Lung (tissue), 12 donors: ENCODE results near the gene RCL1. TPM values are rescaled to one million over a fixed set of nuclear protein-coding genes. Genes with fewer than 3 reads are reported as not detected.
"Not testable (repeated sequence)": the region's sequence is repeated elsewhere in the genome, so short reads cannot be mapped to it uniquely, and the experiment has no call there.

Source experiments
- ATAC-seq: fragments of 200-7000 bp; cut with Tn5 transposase; one replicate; pipeline ENCODE4 v1.9.1; 2020; ENCODE audit warnings: moderate number of reproducible peaks; ENCODE audit not compliant: insufficient read depth, low FRiP score
- DNase-seq, 3 donors: peaks; one replicate each; pipeline ENCODE4 v3.0.0-alpha.2; 2013 to 2017
- H3K27ac ChIP-seq, 2 donors: one replicate each; pipeline ENCODE4 v1.5.1; 2013; ENCODE audit warnings: mild to moderate bottlenecking in 2 of 2, moderate library complexity in 2 of 2, control low read depth in 1 of 2, inconsistent platforms in 1 of 2, low read depth in 1 of 2, low read length in 1 of 2
- H3K27me3 ChIP-seq, 3 donors: one replicate each; pipeline ENCODE4 v1.5.1; 2013; ENCODE audit warnings: low read length in 2 of 3; ENCODE audit not compliant: control insufficient read depth in 3 of 3, insufficient read depth in 3 of 3
- H3K36me3 ChIP-seq, 4 donors: one replicate each; pipeline ENCODE4 v1.5.1; 2013; ENCODE audit warnings: low read length in 4 of 4, mild to moderate bottlenecking in 1 of 4, moderate library complexity in 1 of 4; ENCODE audit not compliant: control insufficient read depth in 4 of 4, insufficient read depth in 4 of 4
- H3K4me1 ChIP-seq, 5 donors: one replicate each; pipeline ENCODE4 v1.5.1; 2013; ENCODE audit warnings: low read length in 5 of 5, mild to moderate bottlenecking in 2 of 5, moderate library complexity in 1 of 5; ENCODE audit not compliant: control insufficient read depth in 5 of 5, insufficient read depth in 5 of 5
- H3K4me3 ChIP-seq: one replicate; pipeline ENCODE4 v1.5.1; 2013; ENCODE audit warnings: mild to moderate bottlenecking, control low read depth, moderate library complexity
- H3K9ac ChIP-seq, 2 donors: one replicate each; pipeline ENCODE4 v1.5.1; 2013; ENCODE audit warnings: low read length in 2 of 2, control low read depth in 1 of 2; ENCODE audit not compliant: insufficient read depth in 1 of 2
- H3K9me3 ChIP-seq, 4 donors: one replicate each; pipeline ENCODE4 v1.5.1; 2013; ENCODE audit warnings: low read length in 3 of 4, mild to moderate bottlenecking in 1 of 4, moderate library complexity in 1 of 4; ENCODE audit not compliant: control insufficient read depth in 4 of 4, insufficient read depth in 3 of 4
- WGBS, 2 donors: extraction: QIAGEN DNeasy Blood & Tissue Kit; methylation state at CpG; one replicate each; pipeline ENCODE4 v1.1.7; 2013; 5-methylcytosine and 5-hydroxymethylcytosine counted together
- polyA plus RNA-seq, 2 donors: library from polyadenylated mRNA; stranded (reverse); fragments of 200-250 nt; gene quantifications; one replicate each; pipeline ENCODE4 v1.2.1, GENCODE V29; 2013
- total RNA-seq, 2 donors: library from RNA; depleted of rRNA in 1 of 2; stranded (reverse); fragments of >200 nt in 1 of 2; gene quantifications; one replicate each; pipeline ENCODE4 v1.2.1, GENCODE V29; 2014 to 2021
- TF ChIP-seq, protein P1 (sequence below): IDR thresholded peaks from 2 replicates; pipeline ENCODE4 v1.5.1; 2012; ENCODE audit warnings: mild to moderate bottlenecking; ENCODE audit errors: control extremely low read depth, extremely low read depth
- donor health status: control.
- donor health status: control.
- donor health status: Bipolar disorder and iron deficiency.
- donor health status: healthy.
- donor health status: DM: yes; HTN: yes; CAD: no.

RCL1 gene
- total and polyA plus RNA-seq, 4 donors, result 14.8 to 62.2 (median 23.4) TPM

GRCh38 chr9:4793459-4794395 lies 983 bp downstream of the RCL1 start:
- ATAC-seq (no peak), DNase-seq (peak in 1 of 3 donors; percentile 2)
- H3K4me1 ChIP-seq, result peaks cover 6 to 17% (median 7%) of the 10 kb centered on the region in 5 donors
- TF ChIP-seq, protein P1, sequence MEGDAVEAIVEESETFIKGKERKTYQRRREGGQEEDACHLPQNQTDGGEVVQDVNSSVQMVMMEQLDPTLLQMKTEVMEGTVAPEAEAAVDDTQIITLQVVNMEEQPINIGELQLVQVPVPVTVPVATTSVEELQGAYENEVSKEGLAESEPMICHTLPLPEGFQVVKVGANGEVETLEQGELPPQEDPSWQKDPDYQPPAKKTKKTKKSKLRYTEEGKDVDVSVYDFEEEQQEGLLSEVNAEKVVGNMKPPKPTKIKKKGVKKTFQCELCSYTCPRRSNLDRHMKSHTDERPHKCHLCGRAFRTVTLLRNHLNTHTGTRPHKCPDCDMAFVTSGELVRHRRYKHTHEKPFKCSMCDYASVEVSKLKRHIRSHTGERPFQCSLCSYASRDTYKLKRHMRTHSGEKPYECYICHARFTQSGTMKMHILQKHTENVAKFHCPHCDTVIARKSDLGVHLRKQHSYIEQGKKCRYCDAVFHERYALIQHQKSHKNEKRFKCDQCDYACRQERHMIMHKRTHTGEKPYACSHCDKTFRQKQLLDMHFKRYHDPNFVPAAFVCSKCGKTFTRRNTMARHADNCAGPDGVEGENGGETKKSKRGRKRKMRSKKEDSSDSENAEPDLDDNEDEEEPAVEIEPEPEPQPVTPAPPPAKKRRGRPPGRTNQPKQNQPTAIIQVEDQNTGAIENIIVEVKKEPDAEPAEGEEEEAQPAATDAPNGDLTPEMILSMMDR, result no peak
- H3K9ac ChIP-seq, result peak overlapping the region in 1 of 2 donors; percentile 72
- no peaks in the 10 kb centered on the region for H3K9me3 ChIP-seq
- 15 to 20% methylated on average over 23 of the region's 23 CpGs for WGBS, 2 donors
- H3K36me3 ChIP-seq, result no peaks in the 10 kb centered on the region
- H3K4me3 ChIP-seq, result peak overlapping the region; percentile 90
- H3K27ac ChIP-seq, result peak overlapping the region; percentile 75 to 90
- no peaks in the 10 kb centered on the region for H3K27me3 ChIP-seq

DNA sequence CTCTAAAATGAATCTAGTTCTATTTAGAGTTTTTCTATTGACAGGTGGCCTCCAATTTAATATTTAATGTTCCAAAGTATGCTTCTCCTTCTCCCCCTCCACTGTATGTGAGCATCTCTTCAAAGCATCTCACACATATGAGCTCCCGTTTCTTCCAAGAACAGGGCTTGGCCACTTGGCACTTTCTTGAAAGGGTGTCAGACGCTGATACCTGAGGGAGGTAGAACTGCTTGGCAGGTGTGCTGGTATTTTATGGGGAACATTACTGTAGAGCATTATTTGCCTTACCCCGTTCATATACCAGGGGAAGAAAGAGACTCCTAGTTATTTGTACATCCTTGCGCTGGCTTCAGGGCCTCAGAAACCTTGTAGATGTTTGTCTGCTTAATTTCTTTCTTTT lies 1.9 kb downstream of the RCL1 start:
- peaks cover 6 to 21% (median 7%) of the 10 kb centered on the region in 5 donors for H3K4me1 ChIP-seq
- H3K4me3 ChIP-seq, result no peak overlapping the region
- 68 to 87% methylated on average over 4 of the region's 4 CpGs for WGBS, 2 donors
- TF ChIP-seq, protein P1, result no peak
- no peaks in the 10 kb centered on the region for H3K36me3 ChIP-seq
- H3K9me3 ChIP-seq, result no peaks in the 10 kb centered on the region
- no peak for DNase-seq
- no peak overlapping the region for H3K9ac ChIP-seq
- H3K27ac ChIP-seq, result no peak overlapping the region
- no peaks in the 10 kb centered on the region for H3K27me3 ChIP-seq
- ATAC-seq, result no peak

DNA sequence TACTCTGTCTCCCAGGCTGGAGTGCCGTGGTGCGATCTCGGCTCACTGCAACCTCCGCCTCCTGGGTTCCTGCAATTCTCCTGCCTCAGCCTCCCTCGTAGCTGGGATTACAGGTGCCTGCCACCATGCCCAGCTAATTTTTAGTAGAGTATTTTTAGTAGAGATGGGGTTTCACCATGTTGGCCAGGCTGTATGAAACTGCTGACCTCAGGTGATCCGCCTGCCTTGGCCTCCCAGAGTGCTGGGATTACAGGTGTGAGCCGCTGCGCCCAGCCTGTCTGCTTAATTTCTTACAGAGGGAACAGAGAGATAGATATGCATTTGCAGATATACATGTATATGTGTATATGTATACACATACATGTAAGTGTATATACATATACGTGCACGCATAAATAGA lies 2.4 kb downstream of the RCL1 start:
- ATAC-seq, H3K9ac ChIP-seq, H3K9me3 ChIP-seq, DNase-seq, H3K27me3 ChIP-seq, H3K27ac ChIP-seq, H3K4me3 ChIP-seq, H3K36me3 ChIP-seq: not testable (repeated sequence)
- H3K4me1 ChIP-seq, result peaks cover 6 to 21% (median 8%) of the 10 kb centered on the region in 5 donors
- WGBS, 2 donors, result 90 to 97% methylated on average over 10 of the region's 10 CpGs

DNA sequence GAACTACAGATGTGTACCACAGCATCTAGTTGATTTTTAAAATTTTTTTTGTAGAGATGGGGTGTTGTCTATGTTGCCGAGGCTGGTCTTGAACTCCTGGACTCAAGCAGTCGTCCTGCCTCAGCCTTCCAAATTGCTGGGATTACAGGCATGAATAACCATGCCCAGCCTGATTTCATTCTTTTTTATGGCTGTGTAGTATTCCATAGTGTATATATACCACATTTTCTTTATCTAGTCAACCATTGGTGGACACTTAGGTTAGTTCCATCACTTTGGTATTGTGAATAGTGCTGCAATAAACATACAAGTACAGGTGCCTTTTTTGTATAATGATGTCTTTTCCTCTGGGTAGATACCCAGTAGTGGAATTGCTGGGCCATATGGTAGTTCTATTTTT lies 3.8 kb downstream of the RCL1 start:
- Histone ChIP-seq H3K9me3 (no peaks in the 10 kb centered on the region), H3K9ac (no peak overlapping the region), H3K4me3 (no peak overlapping the region), H3K4me1 (peaks cover 6 to 21% (median 8%) of the 10 kb centered on the region in 5 donors), H3K36me3 (no peaks in the 10 kb centered on the region), H3K27me3 (no peaks in the 10 kb centered on the region), H3K27ac (no peak overlapping the region)
- TF ChIP-seq, protein P1, result no peak
- DNase-seq (no peak), ATAC-seq (no peak)
- 99 to 100% methylated on average over 2 of the region's 2 CpGs for WGBS, 2 donors
